Measurements from ENCODE around the gene PSEN1.
A peak's percentile ranks its signal among the peaks of the same experiment; 100 is the strongest.

The PSEN1 gene

GRCh38 chr14:73254247-73255004, 118.1 kb downstream of the PSEN1 start:
- no peak overlapping the region for H3K4me3 Mint-ChIP-seq
- no peak for DNase-seq
- H3K4me1 Mint-ChIP-seq = peaks cover 3% of the 10 kb centered on the region

DNA sequence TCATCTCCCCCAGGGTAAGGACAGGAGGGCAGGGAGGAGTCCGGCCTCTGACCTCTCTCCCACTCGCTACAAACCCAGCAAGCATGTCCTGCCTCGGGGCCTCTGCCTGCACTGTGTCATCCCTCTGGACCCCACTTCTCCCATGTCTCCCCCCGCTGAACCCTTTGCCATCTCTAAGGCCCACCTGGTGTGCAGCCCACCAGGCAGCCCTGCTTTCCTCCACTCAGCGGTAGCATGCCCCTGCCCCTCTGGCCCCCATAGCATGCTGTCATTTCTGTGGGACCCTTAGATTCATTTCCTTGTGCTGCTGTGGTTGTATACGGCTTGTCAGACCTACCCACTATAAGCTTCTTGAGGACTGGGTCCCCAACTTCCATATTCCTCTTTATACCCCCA, 118.7 kb downstream of the PSEN1 start:
- peaks cover 10% of the 10 kb centered on the region for H3K27me3 Mint-ChIP-seq

More at GRCh38 chr14:73254247-73255004, 118.1 kb downstream of the PSEN1 start:
- CTCF ChIA-PET = no interaction called here
- no peak overlapping the region for H3K27ac Mint-ChIP-seq
- H3K27me3 Mint-ChIP-seq = peaks cover 12% of the 10 kb centered on the region
- no peaks in the 10 kb centered on the region for H3K9me3 Mint-ChIP-seq
- no peaks in the 10 kb centered on the region for H3K36me3 Mint-ChIP-seq

GRCh38 chr14:73255693-73256225, 119.5 kb downstream of the PSEN1 start:
- Mint-ChIP-seq H3K4me1 (no peaks in the 10 kb centered on the region), H3K4me3 (no peak overlapping the region), H3K36me3 (no peaks in the 10 kb centered on the region), H3K9me3 (no peaks in the 10 kb centered on the region), H3K27me3 (peaks cover 5% of the 10 kb centered on the region), H3K27ac (no peak overlapping the region)
- no peak for DNase-seq
- CTCF ChIA-PET = no interaction called here

More for the DNA sequence above, 118.7 kb downstream of the PSEN1 start:
- no peak for DNase-seq
- Mint-ChIP-seq H3K9me3 (no peaks in the 10 kb centered on the region), H3K4me3 (no peak overlapping the region), H3K27ac (no peak overlapping the region), H3K4me1 (no peaks in the 10 kb centered on the region), H3K36me3 (no peaks in the 10 kb centered on the region)
- CTCF ChIA-PET = no interaction called here

DNA sequence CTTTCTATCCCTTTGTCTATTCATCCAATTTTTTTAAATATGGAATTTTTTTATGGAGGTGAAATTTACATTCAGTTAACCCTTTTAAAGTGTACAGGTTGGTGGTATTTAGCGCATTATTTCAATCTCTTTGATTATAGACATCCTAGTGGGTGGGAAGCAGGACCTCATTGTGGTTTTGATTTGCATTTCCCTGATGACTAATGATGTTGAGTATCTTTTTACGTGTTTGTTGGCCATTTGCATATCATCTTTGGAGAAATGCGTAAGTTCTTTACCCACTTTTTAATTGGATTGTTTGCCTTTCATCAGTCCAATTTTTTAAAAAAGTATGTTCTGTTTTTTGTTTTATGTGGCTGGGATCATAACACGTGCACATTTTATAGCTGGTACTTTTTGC, 121.8 kb downstream of the PSEN1 start:
- H3K4me3 Mint-ChIP-seq = no peak overlapping the region
- CTCF ChIA-PET = no interaction called here
- no peaks in the 10 kb centered on the region for H3K36me3 Mint-ChIP-seq
- H3K4me1 Mint-ChIP-seq = no peaks in the 10 kb centered on the region
- H3K27me3 Mint-ChIP-seq = peaks cover 5% of the 10 kb centered on the region
- H3K9me3 Mint-ChIP-seq = no peaks in the 10 kb centered on the region
- no peak for DNase-seq
- H3K27ac Mint-ChIP-seq = no peak overlapping the region

GRCh38 chr14:73258845-73259611, 122.7 kb downstream of the PSEN1 start:
- Mint-ChIP-seq H3K4me3 (no peak overlapping the region), H3K27me3 (peaks cover 8% of the 10 kb centered on the region), H3K9me3 (no peaks in the 10 kb centered on the region), H3K27ac (no peak overlapping the region), H3K36me3 (no peaks in the 10 kb centered on the region), H3K4me1 (no peaks in the 10 kb centered on the region)
- CTCF ChIA-PET = no interaction called here
- DNase-seq = peak; percentile 12

GRCh38 chr14:73259837-73260236, 123.5 kb downstream of the PSEN1 start:
- H3K27ac Mint-ChIP-seq = no peak overlapping the region
- H3K36me3 Mint-ChIP-seq = no peaks in the 10 kb centered on the region
- peaks cover 13% of the 10 kb centered on the region for H3K27me3 Mint-ChIP-seq
- peak; percentile 3 for DNase-seq
- H3K4me3 Mint-ChIP-seq = no peak overlapping the region
- no peaks in the 10 kb centered on the region for H3K9me3 Mint-ChIP-seq
- CTCF ChIA-PET = no interaction called here
- no peaks in the 10 kb centered on the region for H3K4me1 Mint-ChIP-seq

- CTCF ChIA-PET = no interaction called here
- no peak overlapping the region for H3K27ac Mint-ChIP-seq
- peaks cover 19% of the 10 kb centered on the region for H3K27me3 Mint-ChIP-seq
- H3K4me3 Mint-ChIP-seq = no peak overlapping the region
- no peaks in the 10 kb centered on the region for H3K36me3 Mint-ChIP-seq
- H3K4me1 Mint-ChIP-seq = no peaks in the 10 kb centered on the region
- peak; percentile 15 for DNase-seq
- H3K9me3 Mint-ChIP-seq = no peaks in the 10 kb centered on the region
Measured at GRCh38 chr14:73260574-73260973, 124.3 kb downstream of the PSEN1 start.

DNA sequence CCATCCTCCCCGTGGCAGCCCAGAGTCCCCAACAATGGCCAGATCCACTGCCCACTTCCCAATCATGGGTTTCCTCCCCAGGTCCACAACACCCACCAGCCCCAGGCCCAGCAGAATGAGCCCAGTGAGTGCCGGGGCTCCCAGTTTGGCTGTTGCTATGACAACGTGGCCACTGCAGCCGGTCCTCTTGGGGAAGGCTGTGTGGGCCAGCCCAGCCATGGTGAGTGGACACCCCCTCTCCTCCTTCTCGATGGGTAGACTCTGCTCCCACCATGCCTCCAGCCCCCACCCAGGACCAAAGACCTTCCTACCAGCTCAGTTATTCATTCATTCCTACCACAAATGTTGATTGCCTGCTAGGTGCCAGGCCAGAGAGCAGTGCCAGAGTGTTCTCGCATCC, 124.8 kb downstream of the PSEN1 start:
- CTCF ChIA-PET = no interaction called here
- no peak overlapping the region for H3K27ac Mint-ChIP-seq

DNA sequence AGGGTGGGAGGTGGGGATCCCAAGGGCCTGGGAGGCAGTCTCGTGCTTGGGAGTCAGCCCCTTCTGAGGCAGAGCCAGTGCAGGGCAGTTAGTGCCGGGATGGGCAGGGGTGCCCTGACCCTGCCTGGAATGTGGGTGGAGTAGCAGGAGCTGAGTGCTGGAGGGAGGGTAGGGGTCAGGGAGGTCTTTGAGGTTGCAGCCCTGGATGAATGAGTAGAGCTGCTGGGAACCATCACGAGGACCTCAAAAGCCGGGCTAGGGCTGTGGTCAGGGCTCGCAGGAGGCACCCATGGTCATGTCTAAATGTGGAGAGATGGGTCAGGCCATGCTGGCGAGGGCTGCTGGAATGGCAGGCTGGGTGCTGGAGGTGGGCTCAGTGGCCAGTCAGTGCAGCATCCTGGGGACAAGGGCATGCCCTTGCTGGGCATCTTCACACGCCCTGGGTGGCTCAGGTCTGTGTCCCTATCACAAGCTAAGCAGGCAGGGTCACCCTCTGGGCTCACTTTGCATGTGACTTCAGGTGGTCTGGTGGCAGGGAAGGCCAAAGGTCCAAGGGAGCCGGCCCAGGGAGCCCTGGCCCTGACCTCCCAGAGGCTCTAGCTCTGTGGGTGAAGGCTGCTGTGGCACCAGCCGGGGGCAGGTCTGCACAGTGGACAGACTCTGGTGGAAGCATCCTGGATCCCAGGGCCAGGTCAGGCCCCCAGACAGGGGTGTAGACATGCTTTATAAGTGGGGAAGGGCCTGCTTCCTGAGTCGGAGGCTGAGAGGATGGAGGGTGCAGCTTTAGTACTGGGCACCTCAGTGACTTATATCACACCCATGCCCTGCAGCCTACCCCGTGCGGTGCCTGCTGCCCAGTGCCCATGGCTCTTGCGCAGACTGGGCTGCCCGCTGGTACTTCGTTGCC, 125.5 kb downstream of the PSEN1 start:
- no peak for DNase-seq
- H3K4me1 Mint-ChIP-seq = no peaks in the 10 kb centered on the region
- no peaks in the 10 kb centered on the region for H3K9me3 Mint-ChIP-seq
- H3K27me3 Mint-ChIP-seq = peaks cover 28% of the 10 kb centered on the region
- no peak overlapping the region for H3K4me3 Mint-ChIP-seq
- no peak overlapping the region for H3K27ac Mint-ChIP-seq
- H3K36me3 Mint-ChIP-seq = no peaks in the 10 kb centered on the region
- CTCF ChIA-PET = no interaction called here

More for the DNA sequence above, 124.8 kb downstream of the PSEN1 start:
- Mint-ChIP-seq H3K27me3 (peaks cover 21% of the 10 kb centered on the region), H3K9me3 (no peaks in the 10 kb centered on the region), H3K4me3 (no peak overlapping the region), H3K4me1 (no peaks in the 10 kb centered on the region), H3K36me3 (no peaks in the 10 kb centered on the region)
- DNase-seq = peak; percentile 16

DNA sequence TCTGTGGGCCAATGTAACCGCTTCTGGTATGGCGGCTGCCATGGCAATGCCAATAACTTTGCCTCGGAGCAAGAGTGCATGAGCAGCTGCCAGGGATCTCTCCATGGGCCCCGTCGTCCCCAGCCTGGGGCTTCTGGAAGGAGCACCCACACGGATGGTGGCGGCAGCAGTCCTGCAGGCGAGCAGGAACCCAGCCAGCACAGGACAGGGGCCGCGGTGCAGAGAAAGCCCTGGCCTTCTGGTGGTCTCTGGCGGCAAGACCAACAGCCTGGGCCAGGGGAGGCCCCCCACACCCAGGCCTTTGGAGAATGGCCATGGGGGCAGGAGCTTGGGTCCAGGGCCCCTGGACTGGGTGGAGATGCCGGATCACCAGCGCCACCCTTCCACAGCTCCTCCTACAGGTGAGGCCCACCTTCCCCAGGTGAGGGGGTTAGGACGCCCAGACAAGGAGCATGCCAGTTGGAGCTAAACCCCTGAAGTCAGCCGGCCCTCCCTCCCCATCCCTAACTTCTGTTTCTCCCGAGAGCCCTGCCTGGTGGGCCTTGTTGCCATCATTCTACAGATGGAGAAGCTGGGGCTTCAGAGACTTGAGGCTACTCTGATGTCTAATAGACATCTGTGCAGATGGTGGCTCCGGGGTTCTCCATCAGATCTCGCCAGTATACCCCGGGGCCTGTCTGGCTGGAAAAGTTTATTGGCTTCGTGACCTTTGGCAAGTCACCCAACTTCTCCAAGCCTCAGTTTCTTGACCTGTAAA, 126.3 kb downstream of the PSEN1 start:
- DNase-seq = no peak
- Mint-ChIP-seq H3K4me3 (no peak overlapping the region), H3K9me3 (no peaks in the 10 kb centered on the region), H3K27ac (no peak overlapping the region), H3K4me1 (no peaks in the 10 kb centered on the region), H3K36me3 (no peaks in the 10 kb centered on the region), H3K27me3 (peaks cover 37% of the 10 kb centered on the region)
- CTCF ChIA-PET = interaction anchor here (0.9 kb wide), 1 partner anchor 211 kb away, joined by 3 read pairs; no protein-coding TSS in a partner anchor

GRCh38 chr14:73263606-73264005, 127.3 kb downstream of the PSEN1 start:
- CTCF ChIA-PET = interaction anchor here (0.9 kb wide), 1 partner anchor 210 kb away, joined by 3 read pairs; no protein-coding TSS in a partner anchor

DNA sequence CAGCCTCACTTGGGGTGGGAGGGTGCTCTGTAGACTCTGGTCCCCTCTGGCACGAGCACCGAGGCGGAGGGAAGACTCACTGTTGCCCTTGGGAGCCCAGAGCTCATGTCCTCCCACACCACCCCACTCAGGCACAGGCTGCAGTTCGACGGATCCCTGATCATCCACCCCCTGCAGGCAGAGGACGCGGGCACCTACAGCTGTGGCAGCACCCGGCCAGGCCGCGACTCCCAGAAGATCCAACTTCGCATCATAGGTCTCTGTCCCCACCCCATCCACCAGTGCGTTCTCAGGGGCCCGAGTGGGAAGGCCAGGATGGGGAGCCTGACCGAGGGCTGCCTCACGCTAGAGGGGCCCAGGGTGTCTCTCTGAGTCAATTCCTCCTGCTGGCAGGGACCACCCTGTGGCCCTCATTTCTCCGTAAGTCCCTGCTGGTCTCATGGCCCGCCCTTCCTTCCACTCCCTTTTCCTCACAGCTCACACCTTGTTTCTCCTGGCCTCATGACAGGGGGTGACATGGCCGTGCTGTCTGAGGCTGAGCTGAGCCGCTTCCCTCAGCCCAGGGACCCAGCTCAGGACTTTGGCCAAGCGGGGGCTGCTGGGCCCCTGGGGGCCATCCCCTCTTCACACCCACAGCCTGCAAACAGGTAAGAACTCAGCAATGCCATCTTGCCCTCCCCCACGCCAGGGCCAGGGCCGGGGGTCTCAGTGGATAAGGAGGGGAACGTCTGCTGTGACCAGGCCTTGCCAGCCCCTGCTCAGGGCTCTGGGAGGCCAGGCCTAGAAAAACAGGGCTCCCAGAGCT, 128.0 kb downstream of the PSEN1 start:
- CTCF ChIA-PET = no interaction called here
- Mint-ChIP-seq H3K27me3 (peaks cover 39% of the 10 kb centered on the region), H3K4me3 (no peak overlapping the region)

More at GRCh38 chr14:73263606-73264005, 127.3 kb downstream of the PSEN1 start:
- DNase-seq = no peak
- Mint-ChIP-seq H3K4me3 (no peak overlapping the region), H3K4me1 (no peaks in the 10 kb centered on the region), H3K27me3 (peaks cover 44% of the 10 kb centered on the region), H3K9me3 (no peaks in the 10 kb centered on the region), H3K27ac (no peak overlapping the region), H3K36me3 (no peaks in the 10 kb centered on the region)

More for the DNA sequence above, 128.0 kb downstream of the PSEN1 start:
- Mint-ChIP-seq H3K27ac (peak overlapping the region; percentile 82), H3K4me1 (no peaks in the 10 kb centered on the region), H3K36me3 (no peaks in the 10 kb centered on the region), H3K9me3 (no peaks in the 10 kb centered on the region)
- no peak for DNase-seq
